CD4-positive, alpha-beta T cell (primary cell): Measurements from ENCODE around the gene FLII. TPM values are rescaled to one million over a fixed set of nuclear protein-coding genes. Genes with fewer than 3 reads are reported as not detected.

Experiments
- ATAC-seq: fragments of 200-7000 bp; cut with Tn5 transposase; one replicate; pipeline ENCODE4 v1.10.0; 2022; ENCODE audit warnings: mild to moderate bottlenecking; ENCODE audit not compliant: poor library complexity
- CTCF ChIA-PET: fragments of 350-600 bp; sonication (Branson Sonifier 250); formaldehyde crosslinking; loops from one replicate; lab custom pipeline; 2021; ENCODE audit warnings: antibody characterized with exemption, inconsistent platforms; lab: Charles Lee
- POLR2A ChIA-PET: fragments of 350-600 bp; sonication (Branson Sonifier 250); formaldehyde crosslinking; loops from one replicate; lab custom pipeline; 2021; ENCODE audit warnings: antibody characterized with exemption, inconsistent platforms; lab: Charles Lee
- DNase-seq, 14 experiments: peaks; one replicate each; pipeline ENCODE4 v3.0.0-alpha.2; 2013 to 2020; ENCODE audit warnings: mixed read lengths in 2 of 14
- H3K27ac ChIP-seq, 2 donors: one replicate each; pipeline versions ENCODE4 v1.5.1 to v1.7.0; 2013; ENCODE audit warnings: low read length in 2 of 2, low read depth in 1 of 2, mild to moderate bottlenecking in 1 of 2
- H3K27me3 ChIP-seq, 2 experiments: 1 replicate in 1 of 2; 2 replicates in 1 of 2; pipeline versions ENCODE4 v1.6.1 to v1.7.0; 2013; ENCODE audit warnings: low read length in 2 of 2, control low read depth in 1 of 2, mild to moderate bottlenecking in 1 of 2, moderate library complexity in 1 of 2; ENCODE audit not compliant: insufficient read depth in 2 of 2, control insufficient read depth in 1 of 2
- H3K36me3 ChIP-seq: one replicate; pipeline ENCODE4 v1.6.1; 2013; ENCODE audit warnings: low read length, control low read depth; ENCODE audit not compliant: insufficient read depth
- H3K4me1 ChIP-seq: one replicate; pipeline ENCODE4 v1.6.1; 2013; ENCODE audit warnings: low read length, control low read depth; ENCODE audit not compliant: insufficient read depth
- H3K4me3 ChIP-seq: one replicate; pipeline ENCODE4 v1.5.1; 2013; ENCODE audit warnings: mild to moderate bottlenecking, low read length, moderate library complexity
- H3K9me3 ChIP-seq, 2 experiments: 1 replicate in 1 of 2; 2 replicates in 1 of 2; pipeline versions ENCODE4 v1.6.1 to v1.7.0; 2013; ENCODE audit warnings: low read length in 2 of 2, mild to moderate bottlenecking in 2 of 2, control low read depth in 1 of 2, moderate library complexity in 1 of 2; ENCODE audit not compliant: control insufficient read depth in 1 of 2, insufficient read depth in 1 of 2
- H3K27ac Mint-ChIP-seq: one replicate; pipeline ENCODE4 v1.8.0; 2020; ENCODE audit warnings: mixed read lengths
- H3K27me3 Mint-ChIP-seq: one replicate; pipeline ENCODE4 v1.8.0; 2021; ENCODE audit warnings: mixed read lengths
- H3K36me3 Mint-ChIP-seq: one replicate; pipeline ENCODE4 v1.8.0; 2021; ENCODE audit warnings: low read depth, mixed read lengths
- H3K4me1 Mint-ChIP-seq: one replicate; pipeline ENCODE4 v1.8.0; 2021; ENCODE audit warnings: low read depth, mixed read lengths
- H3K4me3 Mint-ChIP-seq: one replicate; pipeline ENCODE4 v1.8.0; 2020; ENCODE audit warnings: mild to moderate bottlenecking, mixed read lengths
- H3K9me3 Mint-ChIP-seq: one replicate; pipeline ENCODE4 v1.8.0; 2020; ENCODE audit warnings: mixed read lengths
- CTCF ChIP-seq: fragments of 200-600 bp; IDR thresholded peaks from one replicate; pipeline ENCODE4 v1.8.0; 2022; ENCODE audit warnings: antibody characterized with exemption, mild to moderate bottlenecking
- intact Hi-C, 2 experiments: fragments of 100-400 bp; cut with DNase I in 1 of 2; cut with micrococcal nuclease in 1 of 2; formaldehyde crosslinking; loops; one replicate each; pipeline versions ENCODE4 v1.15.1 to v1.9.0; 2023 to 2025; cut with DNase I, micrococcal nuclease
- total RNA-seq, 174 experiments: library from RNA in 2 of 174; stranded (reverse) in 2 of 174; gene quantifications; one replicate each; pipeline ENCODE4 v1.2.3 and lab custom pipeline; 2021 to 2026

FLII gene
- total RNA-seq, 2 experiments from 2014 or later = 179 to 190 TPM

GRCh38 chr17:18260332-18261145 lies 2.0 kb upstream of the FLII start, which contains the start of gene MIEF2:
Gene MIEF2, plus strand, starts transcription at chr17:18260662. Its CDS starts 2,059 bp downstream, at chr17:18262721.
- H3K27ac ChIP-seq = peak within 1 kb of the TSS; percentile 82 to 85
- peaks cover 16% of the 10 kb centered on the region for H3K36me3 Mint-ChIP-seq
- no peaks in the 10 kb centered on the region for H3K27me3 Mint-ChIP-seq
- ATAC-seq (peak; percentile 91), DNase-seq (peak; percentile 83 to 95 (median 90))
- H3K9me3 Mint-ChIP-seq = no peaks in the 10 kb centered on the region
- H3K27me3 ChIP-seq = no peaks in the 10 kb centered on the region
- peaks cover 34% of the 10 kb centered on the region for H3K36me3 ChIP-seq
- H3K4me1 ChIP-seq = peaks cover 65% of the 10 kb centered on the region
- H3K4me3 Mint-ChIP-seq = peak within 1 kb of the TSS; percentile 93
- no peaks in the 10 kb centered on the region for H3K9me3 ChIP-seq
- POLR2A ChIA-PET = interaction anchor here (1.1 to 3.1 kb wide), 4 partner anchors 13 to 77 kb away, joined by 4 to 14 read pairs (median 8); partner anchors contain the start of genes ALKBH5, SMCR8 and TOP3A
- H3K4me3 ChIP-seq = peak within 1 kb of the TSS; percentile 78
- H3K27ac Mint-ChIP-seq = peak within 1 kb of the TSS; percentile 90
- CTCF ChIA-PET = no interaction called here
- intact Hi-C loops = loop anchor here (1.0 to 2.0 kb wide), 3 partner anchors 35 to 102 kb away; partner anchors contain the start of genes SMCR8 (in 2 of the 2), LLGL1 (in 1 of the 2) and SHMT1 (in 1 of the 2)
- TF ChIP-seq CTCF = no peak
- H3K4me1 Mint-ChIP-seq = peaks cover 48% of the 10 kb centered on the region

GRCh38 chr17:18259621-18260331 lies 1.2 kb upstream of the FLII start:
- no peak for DNase-seq
- Histone ChIP-seq H3K27ac (peak overlapping the region; percentile 23 to 85), H3K4me3 (peak overlapping the region; percentile 78), H3K4me1 (peaks cover 65% of the 10 kb centered on the region), H3K9me3 (no peaks in the 10 kb centered on the region), H3K36me3 (peaks cover 34% of the 10 kb centered on the region), H3K27me3 (no peaks in the 10 kb centered on the region)
- Mint-ChIP-seq H3K27ac (peak overlapping the region; percentile 90), H3K4me3 (peak overlapping the region; percentile 93), H3K9me3 (no peaks in the 10 kb centered on the region), H3K36me3 (peaks cover 16% of the 10 kb centered on the region), H3K4me1 (peaks cover 48% of the 10 kb centered on the region), H3K27me3 (no peaks in the 10 kb centered on the region)
- ChIA-PET CTCF (interaction anchor here (0.9 kb wide), 1 partner anchor 42 kb away, joined by 3 read pairs; no protein-coding TSS in a partner anchor), POLR2A (interaction anchor here (2.0 to 3.1 kb wide), 2 partner anchors 55 to 76 kb away, joined by 9 to 14 read pairs; partner anchors contain the start of genes ALKBH5, SMCR8 and TOP3A)
- no peak for TF ChIP-seq CTCF
- intact Hi-C loops = loop anchor here (1.0 to 2.0 kb wide), 3 partner anchors 34 to 103 kb away; partner anchors contain the start of genes SMCR8 (in 2 of the 2), LLGL1 (in 1 of the 2) and SHMT1 (in 1 of the 2)
- no peak for ATAC-seq

- H3K27ac Mint-ChIP-seq = peak overlapping the region; percentile 77
- POLR2A ChIA-PET = no interaction called here
- no peaks in the 10 kb centered on the region for H3K9me3 Mint-ChIP-seq
- Histone ChIP-seq H3K27ac (peak overlapping the region; percentile 60 to 79), H3K27me3 (no peaks in the 10 kb centered on the region), H3K9me3 (no peaks in the 10 kb centered on the region), H3K4me3 (peak overlapping the region; percentile 91), H3K36me3 (peaks cover 37% of the 10 kb centered on the region), H3K4me1 (peaks cover 65% of the 10 kb centered on the region)
- H3K4me1 Mint-ChIP-seq = peaks cover 44% of the 10 kb centered on the region
- ATAC-seq (peak; percentile 24), DNase-seq (peak in 11 of 14 experiments; percentile 15 to 74 (median 32))
- peaks cover 26% of the 10 kb centered on the region for H3K36me3 Mint-ChIP-seq
- H3K27me3 Mint-ChIP-seq = no peaks in the 10 kb centered on the region
- peak overlapping the region; percentile 93 for H3K4me3 Mint-ChIP-seq
- CTCF ChIA-PET = no interaction called here
- no peak for TF ChIP-seq CTCF
- intact Hi-C loops = loop anchor here in 1 of 2 experiments (2.0 kb wide), 1 partner anchor 73 kb away; no protein-coding TSS in a partner anchor
These were observed 569 bp downstream of the FLII start for GRCh38 chr17:18257982-18258355.
